HEK293 (cell line): ENCODE results near the gene TSHZ2.
"Not testable (repeated sequence)": the region's sequence is repeated elsewhere in the genome, so short reads cannot be mapped to it uniquely, and the experiment has no call there.

Experiments
- CTCF ChIA-PET: fragments of 350-600 bp; formaldehyde crosslinking; extraction: SDS; loops from one replicate; lab custom pipeline; 2021; ENCODE audit warnings: antibody characterized with exemption; lab: Yijun Ruan, JAX
- POLR2A ChIA-PET: fragments of 300-600 bp; formaldehyde crosslinking; extraction: SDS; loops from one replicate; lab custom pipeline; 2020; ENCODE audit warnings: antibody characterized with exemption, inconsistent platforms; lab: Yijun Ruan, JAX
- H3K27ac ChIP-seq: fragments of 200-500 bp; sonication (Bioruptor generic); 2 replicates; pipeline ENCODE4 v1.5.1; 2014; ENCODE audit warnings: low read depth, low read length, control low read depth, inconsistent platforms; ENCODE audit errors: extremely low read depth
- H3K36me3 ChIP-seq, 2 experiments: fragments of 200-500 bp in 1 of 2; sonication (Bioruptor generic) in 1 of 2; 1 replicate in 1 of 2; 2 replicates in 1 of 2; pipeline ENCODE4 v1.5.1; 2014 to 2017; ENCODE audit warnings: inconsistent platforms in 2 of 2, low read length in 2 of 2; ENCODE audit not compliant: control insufficient read depth in 2 of 2, insufficient read depth in 1 of 2
- H3K4me1 ChIP-seq: fragments of 200-500 bp; sonication (Bioruptor generic); 2 replicates; pipeline ENCODE4 v1.5.1; 2014; ENCODE audit warnings: mild to moderate bottlenecking, low read length, inconsistent platforms; ENCODE audit not compliant: control insufficient read depth, insufficient read depth
- H3K4me3 ChIP-seq: 2 replicates; pipeline ENCODE4 v1.5.1; 2011; ENCODE audit warnings: low read depth, mild to moderate bottlenecking, control low read depth, low read length, moderate library complexity
- H3K9me3 ChIP-seq: fragments of 200-500 bp; sonication (Bioruptor generic); 2 replicates; pipeline ENCODE4 v1.5.1; 2014; ENCODE audit warnings: low read depth, low read length, inconsistent platforms; ENCODE audit not compliant: control insufficient read depth, insufficient read depth
- BCL11A ChIP-seq: fragments of 450-650 bp; formaldehyde crosslinking; IDR thresholded peaks from 2 replicates; pipeline ENCODE4 v1.5.1; 2016; ENCODE audit warnings: low read depth, missing biosample characterization, missing genetic modification characterization
- EGR2 ChIP-seq: fragments of 450-650 bp; formaldehyde crosslinking; IDR thresholded peaks from 2 replicates; pipeline ENCODE4 v1.5.1; 2016; ENCODE audit warnings: low read depth, missing biosample characterization, missing genetic modification characterization
- FEZF1 ChIP-seq: fragments of 450-650 bp; formaldehyde crosslinking; IDR thresholded peaks from 2 replicates; pipeline ENCODE4 v1.5.1; 2016; ENCODE audit warnings: missing biosample characterization, missing genetic modification characterization
- KLF16 ChIP-seq: fragments of 450-650 bp; formaldehyde crosslinking; IDR thresholded peaks from 2 replicates; pipeline ENCODE4 v1.5.1; 2017; ENCODE audit warnings: missing biosample characterization, missing genetic modification characterization
- WT1 ChIP-seq: fragments of 450-650 bp; formaldehyde crosslinking; IDR thresholded peaks from 2 replicates; pipeline ENCODE4 v1.5.1; 2016; ENCODE audit warnings: missing biosample characterization, missing genetic modification characterization
- ZBTB17 ChIP-seq: fragments of 450-650 bp; formaldehyde crosslinking; IDR thresholded peaks from 2 replicates; pipeline ENCODE4 v1.5.1; 2016; ENCODE audit warnings: missing biosample characterization, missing genetic modification characterization
- ZBTB8A ChIP-seq: fragments of 450-650 bp; formaldehyde crosslinking; IDR thresholded peaks from 2 replicates; pipeline ENCODE4 v1.5.1; 2016; ENCODE audit warnings: missing biosample characterization, missing genetic modification characterization
- ZFHX2 ChIP-seq: fragments of 450-650 bp; formaldehyde crosslinking; conservative IDR thresholded peaks from 2 replicates; pipeline ENCODE4 v1.5.1; 2016; ENCODE audit warnings: missing biosample characterization, missing genetic modification characterization
- ZIC2 ChIP-seq: fragments of 450-650 bp; formaldehyde crosslinking; IDR thresholded peaks from 2 replicates; pipeline ENCODE4 v1.5.1; 2016; ENCODE audit warnings: missing biosample characterization, missing genetic modification characterization
- ZNF670 ChIP-seq: fragments of 450-650 bp; formaldehyde crosslinking; IDR thresholded peaks from 2 replicates; pipeline ENCODE4 v1.5.1; 2016; ENCODE audit warnings: missing biosample characterization, missing genetic modification characterization, low read depth
- ZNF768 ChIP-seq: fragments of 450-650 bp; formaldehyde crosslinking; IDR thresholded peaks from 2 replicates; pipeline ENCODE4 v1.5.1; 2018; ENCODE audit warnings: missing biosample characterization, mild to moderate bottlenecking, missing genetic modification characterization
- ZSCAN30 ChIP-seq: fragments of 450-650 bp; IDR thresholded peaks from 2 replicates; pipeline ENCODE4 v1.5.1; 2018; ENCODE audit warnings: missing biosample characterization, mild to moderate bottlenecking, missing genetic modification characterization, moderate library complexity
- TF ChIP-seq, protein P1 (sequence below): fragments of 450-650 bp; formaldehyde crosslinking; IDR thresholded peaks from 2 replicates; pipeline ENCODE4 v1.5.1; 2016; ENCODE audit warnings: missing biosample characterization, missing genetic modification characterization, low read depth
- TF ChIP-seq, protein P2 (sequence below): fragments of 450-650 bp; formaldehyde crosslinking; IDR thresholded peaks from 2 replicates; pipeline ENCODE4 v1.5.1; 2016; ENCODE audit warnings: missing biosample characterization, missing genetic modification characterization
- TF ChIP-seq, protein P3 (sequence below): fragments of 450-650 bp; formaldehyde crosslinking; IDR thresholded peaks from 2 replicates; pipeline ENCODE4 v1.5.1; 2016; ENCODE audit warnings: missing biosample characterization, missing genetic modification characterization
- TF ChIP-seq, protein P4 (sequence below): fragments of 450-650 bp; formaldehyde crosslinking; IDR thresholded peaks from 2 replicates; pipeline ENCODE4 v1.5.1; 2016; ENCODE audit warnings: missing biosample characterization, missing genetic modification characterization

Gene TSHZ2

DNA sequence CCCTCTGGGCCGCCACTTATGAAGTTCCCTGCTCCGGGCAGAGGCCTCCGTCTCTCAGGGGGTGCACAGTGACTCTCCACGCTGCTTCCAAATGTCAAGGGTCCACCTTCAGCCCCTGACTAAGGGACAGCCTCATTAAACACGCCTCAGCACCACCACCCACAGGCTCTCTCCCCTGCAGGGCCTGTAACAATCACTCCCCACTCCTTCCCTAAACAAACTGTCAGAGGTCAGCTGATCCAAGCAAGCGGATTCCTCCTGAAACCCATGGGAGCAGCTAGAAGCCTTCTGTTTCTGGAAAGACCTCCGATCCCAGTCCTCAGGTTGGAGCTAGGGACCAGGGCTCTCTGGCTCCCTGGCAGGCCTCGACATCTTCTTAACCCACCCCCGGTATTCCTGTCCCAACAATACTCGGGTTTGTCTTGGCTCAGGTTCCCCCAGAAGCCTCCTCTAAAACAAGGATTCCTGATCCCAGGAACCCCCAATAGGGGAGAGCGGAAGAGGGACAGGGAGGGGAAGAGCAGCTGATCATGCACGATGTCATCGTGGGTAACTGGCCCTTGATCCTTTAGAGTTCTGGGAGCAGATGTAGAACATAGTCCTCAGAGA, 440.5 kb downstream of the TSHZ2 start:
- H3K4me3 ChIP-seq: no peak overlapping the region
- POLR2A ChIA-PET: no interaction called here
- H3K36me3 ChIP-seq: no peaks in the 10 kb centered on the region
- H3K27ac ChIP-seq: no peak overlapping the region
- no peaks in the 10 kb centered on the region for H3K9me3 ChIP-seq
- TF ChIP-seq FEZF1 (no peak), WT1 (tag by site-specific recombination) (no peak), ZIC2 (tag by site-specific recombination) (peak; percentile 67), BCL11A (no peak), ZBTB17 (tag by site-specific recombination) (no peak), EGR2 (tag by site-specific recombination) (peak; percentile 78), ZBTB8A (tag by site-specific recombination) (no peak), ZFHX2 (tag by site-specific recombination) (peak; percentile 88), KLF16 (tag by site-specific recombination) (no peak)
- TF ChIP-seq, protein P1, sequence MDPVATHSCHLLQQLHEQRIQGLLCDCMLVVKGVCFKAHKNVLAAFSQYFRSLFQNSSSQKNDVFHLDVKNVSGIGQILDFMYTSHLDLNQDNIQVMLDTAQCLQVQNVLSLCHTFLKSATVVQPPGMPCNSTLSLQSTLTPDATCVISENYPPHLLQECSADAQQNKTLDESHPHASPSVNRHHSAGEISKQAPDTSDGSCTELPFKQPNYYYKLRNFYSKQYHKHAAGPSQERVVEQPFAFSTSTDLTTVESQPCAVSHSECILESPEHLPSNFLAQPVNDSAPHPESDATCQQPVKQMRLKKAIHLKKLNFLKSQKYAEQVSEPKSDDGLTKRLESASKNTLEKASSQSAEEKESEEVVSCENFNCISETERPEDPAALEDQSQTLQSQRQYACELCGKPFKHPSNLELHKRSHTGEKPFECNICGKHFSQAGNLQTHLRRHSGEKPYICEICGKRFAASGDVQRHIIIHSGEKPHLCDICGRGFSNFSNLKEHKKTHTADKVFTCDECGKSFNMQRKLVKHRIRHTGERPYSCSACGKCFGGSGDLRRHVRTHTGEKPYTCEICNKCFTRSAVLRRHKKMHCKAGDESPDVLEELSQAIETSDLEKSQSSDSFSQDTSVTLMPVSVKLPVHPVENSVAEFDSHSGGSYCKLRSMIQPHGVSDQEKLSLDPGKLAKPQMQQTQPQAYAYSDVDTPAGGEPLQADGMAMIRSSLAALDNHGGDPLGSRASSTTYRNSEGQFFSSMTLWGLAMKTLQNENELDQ: no peak
- TF ChIP-seq, protein P2, sequence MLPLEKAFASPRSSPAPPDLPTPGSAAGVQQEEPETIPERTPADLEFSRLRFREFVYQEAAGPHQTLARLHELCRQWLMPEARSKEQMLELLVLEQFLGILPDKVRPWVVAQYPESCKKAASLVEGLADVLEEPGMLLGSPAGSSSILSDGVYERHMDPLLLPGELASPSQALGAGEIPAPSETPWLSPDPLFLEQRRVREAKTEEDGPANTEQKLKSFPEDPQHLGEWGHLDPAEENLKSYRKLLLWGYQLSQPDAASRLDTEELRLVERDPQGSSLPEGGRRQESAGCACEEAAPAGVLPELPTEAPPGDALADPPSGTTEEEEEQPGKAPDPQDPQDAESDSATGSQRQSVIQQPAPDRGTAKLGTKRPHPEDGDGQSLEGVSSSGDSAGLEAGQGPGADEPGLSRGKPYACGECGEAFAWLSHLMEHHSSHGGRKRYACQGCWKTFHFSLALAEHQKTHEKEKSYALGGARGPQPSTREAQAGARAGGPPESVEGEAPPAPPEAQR (tag by site-specific recombination): no peak
- TF ChIP-seq, protein P3, sequence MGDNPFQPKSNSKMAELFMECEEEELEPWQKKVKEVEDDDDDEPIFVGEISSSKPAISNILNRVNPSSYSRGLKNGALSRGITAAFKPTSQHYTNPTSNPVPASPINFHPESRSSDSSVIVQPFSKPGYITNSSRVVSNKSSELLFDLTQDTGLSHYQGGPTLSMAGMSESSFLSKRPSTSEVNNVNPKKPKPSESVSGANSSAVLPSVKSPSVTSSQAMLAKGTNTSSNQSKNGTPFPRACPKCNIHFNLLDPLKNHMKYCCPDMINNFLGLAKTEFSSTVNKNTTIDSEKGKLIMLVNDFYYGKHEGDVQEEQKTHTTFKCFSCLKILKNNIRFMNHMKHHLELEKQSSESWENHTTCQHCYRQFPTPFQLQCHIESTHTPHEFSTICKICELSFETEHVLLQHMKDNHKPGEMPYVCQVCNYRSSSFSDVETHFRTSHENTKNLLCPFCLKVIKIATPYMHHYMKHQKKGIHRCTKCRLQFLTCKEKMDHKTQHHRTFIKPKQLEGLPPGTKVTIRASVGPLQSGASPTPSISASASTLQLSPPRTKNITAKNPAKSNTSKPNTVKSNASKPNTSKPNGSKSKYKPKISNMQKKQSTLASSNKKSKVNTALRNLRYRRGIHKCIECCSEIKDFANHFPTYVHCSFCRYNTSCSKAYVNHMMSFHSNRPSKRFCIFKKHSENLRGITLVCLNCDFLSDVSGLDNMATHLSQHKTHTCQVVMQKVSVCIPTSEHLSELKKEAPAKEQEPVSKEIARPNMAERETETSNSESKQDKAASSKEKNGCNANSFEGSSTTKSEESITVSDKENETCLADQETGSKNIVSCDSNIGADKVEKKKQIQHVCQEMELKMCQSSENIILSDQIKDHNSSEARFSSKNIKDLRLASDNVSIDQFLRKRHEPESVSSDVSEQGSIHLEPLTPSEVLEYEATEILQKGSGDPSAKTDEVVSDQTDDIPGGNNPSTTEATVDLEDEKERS (tag by site-specific recombination): no peak
- TF ChIP-seq, protein P4, sequence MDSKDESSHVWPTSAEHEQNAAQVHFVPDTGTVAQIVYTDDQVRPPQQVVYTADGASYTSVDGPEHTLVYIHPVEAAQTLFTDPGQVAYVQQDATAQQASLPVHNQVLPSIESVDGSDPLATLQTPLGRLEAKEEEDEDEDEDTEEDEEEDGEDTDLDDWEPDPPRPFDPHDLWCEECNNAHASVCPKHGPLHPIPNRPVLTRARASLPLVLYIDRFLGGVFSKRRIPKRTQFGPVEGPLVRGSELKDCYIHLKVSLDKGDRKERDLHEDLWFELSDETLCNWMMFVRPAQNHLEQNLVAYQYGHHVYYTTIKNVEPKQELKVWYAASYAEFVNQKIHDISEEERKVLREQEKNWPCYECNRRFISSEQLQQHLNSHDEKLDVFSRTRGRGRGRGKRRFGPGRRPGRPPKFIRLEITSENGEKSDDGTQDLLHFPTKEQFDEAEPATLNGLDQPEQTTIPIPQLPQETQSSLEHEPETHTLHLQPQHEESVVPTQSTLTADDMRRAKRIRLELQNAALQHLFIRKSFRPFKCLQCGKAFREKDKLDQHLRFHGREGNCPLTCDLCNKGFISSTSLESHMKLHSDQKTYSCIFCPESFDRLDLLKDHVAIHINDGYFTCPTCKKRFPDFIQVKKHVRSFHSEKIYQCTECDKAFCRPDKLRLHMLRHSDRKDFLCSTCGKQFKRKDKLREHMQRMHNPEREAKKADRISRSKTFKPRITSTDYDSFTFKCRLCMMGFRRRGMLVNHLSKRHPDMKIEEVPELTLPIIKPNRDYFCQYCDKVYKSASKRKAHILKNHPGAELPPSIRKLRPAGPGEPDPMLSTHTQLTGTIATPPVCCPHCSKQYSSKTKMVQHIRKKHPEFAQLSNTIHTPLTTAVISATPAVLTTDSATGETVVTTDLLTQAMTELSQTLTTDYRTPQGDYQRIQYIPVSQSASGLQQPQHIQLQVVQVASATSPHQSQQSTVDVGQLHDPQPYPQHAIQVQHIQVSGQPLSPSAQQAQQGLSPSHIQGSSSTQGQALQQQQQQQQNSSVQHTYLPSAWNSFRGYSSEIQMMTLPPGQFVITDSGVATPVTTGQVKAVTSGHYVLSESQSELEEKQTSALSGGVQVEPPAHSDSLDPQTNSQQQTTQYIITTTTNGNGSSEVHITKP (tag by site-specific recombination): no peak
- TF ChIP-seq, all 188 proteins: peak for 3
- H3K4me1 ChIP-seq: no peaks in the 10 kb centered on the region
- CTCF ChIA-PET: interaction anchor here (0.5 kb wide), 1 partner anchor 528 kb away, joined by 4 read pairs; no protein-coding TSS in a partner anchor

DNA sequence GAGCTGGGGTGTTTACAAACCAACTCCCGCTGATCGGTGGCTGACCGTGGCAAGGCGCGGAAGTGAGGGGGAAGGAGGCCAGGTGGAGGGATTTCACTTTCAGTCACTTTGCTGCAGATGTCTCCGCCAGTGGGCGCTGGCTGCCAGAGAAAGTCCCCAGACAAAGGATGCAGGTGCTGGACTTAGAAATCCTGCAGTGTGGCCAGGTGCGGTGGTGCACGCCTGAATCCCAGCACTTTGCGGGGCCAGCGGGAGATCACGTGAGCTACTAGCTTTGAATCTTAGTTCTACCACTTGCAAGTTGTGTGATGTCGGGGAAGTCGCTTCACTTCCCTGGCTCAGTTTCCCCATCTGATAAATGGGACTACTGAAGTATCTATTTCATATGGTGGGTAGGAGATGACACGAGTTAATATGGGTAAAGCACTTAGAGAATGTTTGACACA, 441.1 kb downstream of the TSHZ2 start:
- Histone ChIP-seq H3K27ac (no peak overlapping the region), H3K9me3 (no peaks in the 10 kb centered on the region), H3K4me3 (no peak overlapping the region), H3K4me1 (no peaks in the 10 kb centered on the region), H3K36me3 (no peaks in the 10 kb centered on the region)
- TF ChIP-seq ZSCAN30 (tag by site-specific recombination) (no peak), ZNF670 (tag by site-specific recombination) (no peak), ZNF768 (no peak)
- ChIA-PET CTCF (no interaction called here), POLR2A (no interaction called here)

DNA sequence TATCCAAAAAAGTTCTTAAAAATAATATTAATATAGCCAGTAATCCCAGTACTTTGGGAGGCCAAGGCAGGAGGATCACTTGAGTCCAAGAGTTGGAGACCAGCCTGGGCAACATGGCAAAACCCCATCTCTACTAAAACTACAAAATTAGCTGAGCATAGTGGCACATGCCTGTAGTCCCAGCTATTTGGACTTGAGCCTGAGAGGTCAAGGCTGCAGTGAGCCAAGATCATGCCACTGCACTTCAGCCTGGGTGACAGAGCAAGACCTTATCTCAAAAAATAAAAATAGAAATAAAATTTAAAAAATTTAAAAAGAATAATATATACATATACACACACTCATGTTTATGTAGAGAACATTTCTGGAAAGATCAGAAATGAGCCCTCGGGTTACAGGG, 441.7 kb downstream of the TSHZ2 start:
- H3K4me3 ChIP-seq, POLR2A ChIA-PET, H3K27ac ChIP-seq, H3K9me3 ChIP-seq, CTCF ChIA-PET, H3K36me3 ChIP-seq, H3K4me1 ChIP-seq: not testable (repeated sequence)
